ENCODE data around the gene TNNI3. TPM values are rescaled to one million over a fixed set of nuclear protein-coding genes. Genes with fewer than 3 reads are reported as not detected.

The TNNI3 gene
- polyA plus RNA-seq, 1 donor = 1.9 TPM

GRCh38 chr19:55146078-55146704 is 11.3 kb downstream of the TNNI3 start:
- DNase-seq = no peak

DNA sequence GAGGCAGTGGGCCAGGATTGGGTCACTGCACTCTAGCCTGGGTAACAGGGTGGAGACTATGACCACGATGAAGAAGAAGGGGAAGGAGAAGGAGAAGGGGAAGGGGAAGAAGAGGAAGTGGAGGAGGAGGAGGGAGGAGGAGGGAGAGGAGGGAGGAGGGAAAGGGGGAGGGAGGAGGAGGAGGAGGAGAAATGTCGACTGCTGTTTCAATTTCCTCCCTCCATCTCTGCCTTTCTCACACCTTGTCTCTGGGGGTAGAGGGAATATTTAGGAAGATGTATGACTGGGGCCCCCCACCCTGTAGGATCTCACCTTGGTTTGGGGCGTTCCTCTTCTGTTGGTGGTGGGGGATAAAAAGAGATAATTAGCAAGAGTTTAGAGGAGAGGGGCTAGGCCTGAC is 12.3 kb downstream of the TNNI3 start:
- DNase-seq = no peak

GRCh38 chr19:55141696-55142095 is 15.8 kb downstream of the TNNI3 start:
- DNase-seq = no peak

DNA sequence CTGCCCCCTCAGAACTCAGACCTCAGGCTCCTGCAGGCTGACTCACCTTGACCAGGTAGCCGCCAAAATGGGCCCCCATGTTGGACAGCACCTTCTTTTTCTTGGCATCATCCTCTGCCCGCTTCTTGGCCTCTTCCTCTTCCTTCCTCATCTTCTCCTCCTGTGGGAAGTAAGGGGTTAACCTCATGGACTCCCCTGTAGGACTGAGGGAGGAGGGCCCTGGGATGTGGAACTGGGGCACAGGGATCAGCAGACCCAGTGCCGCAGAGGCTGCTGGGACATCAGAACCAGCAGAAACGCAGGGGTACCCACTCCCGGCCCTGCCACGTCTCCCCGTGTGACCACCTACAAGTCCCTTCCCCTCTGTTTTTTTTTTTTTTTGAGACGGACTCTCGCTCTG is 19.6 kb downstream of the TNNI3 start:
- DNase-seq = no peak

- DNase-seq = no peak
These were observed 21.0 kb downstream of the TNNI3 start for GRCh38 chr19:55136399-55137102.

DNA sequence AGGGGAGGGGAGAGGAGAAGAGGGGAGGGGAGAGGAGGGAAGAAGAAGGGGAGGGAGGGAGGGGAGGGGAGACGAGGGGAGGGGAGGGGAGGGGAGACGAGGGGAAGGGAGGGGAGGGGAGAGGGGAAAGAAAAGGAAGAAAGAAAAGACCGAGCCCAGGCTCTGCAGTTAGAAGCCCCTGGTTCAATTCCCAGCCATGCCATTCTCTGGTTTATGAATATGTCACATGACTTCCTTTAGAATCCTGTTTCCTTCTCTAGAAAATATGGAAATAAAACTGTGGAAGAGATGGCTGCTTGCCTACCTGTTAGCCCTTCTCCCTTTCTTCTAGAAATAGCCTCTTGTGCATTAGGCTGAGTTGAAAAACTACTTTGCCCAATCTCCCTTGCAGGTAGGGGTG is 22.8 kb downstream of the TNNI3 start:
- DNase-seq = no peak

GRCh38 chr19:55133639-55134444 is 23.7 kb downstream of the TNNI3 start:
- DNase-seq = no peak

DNA sequence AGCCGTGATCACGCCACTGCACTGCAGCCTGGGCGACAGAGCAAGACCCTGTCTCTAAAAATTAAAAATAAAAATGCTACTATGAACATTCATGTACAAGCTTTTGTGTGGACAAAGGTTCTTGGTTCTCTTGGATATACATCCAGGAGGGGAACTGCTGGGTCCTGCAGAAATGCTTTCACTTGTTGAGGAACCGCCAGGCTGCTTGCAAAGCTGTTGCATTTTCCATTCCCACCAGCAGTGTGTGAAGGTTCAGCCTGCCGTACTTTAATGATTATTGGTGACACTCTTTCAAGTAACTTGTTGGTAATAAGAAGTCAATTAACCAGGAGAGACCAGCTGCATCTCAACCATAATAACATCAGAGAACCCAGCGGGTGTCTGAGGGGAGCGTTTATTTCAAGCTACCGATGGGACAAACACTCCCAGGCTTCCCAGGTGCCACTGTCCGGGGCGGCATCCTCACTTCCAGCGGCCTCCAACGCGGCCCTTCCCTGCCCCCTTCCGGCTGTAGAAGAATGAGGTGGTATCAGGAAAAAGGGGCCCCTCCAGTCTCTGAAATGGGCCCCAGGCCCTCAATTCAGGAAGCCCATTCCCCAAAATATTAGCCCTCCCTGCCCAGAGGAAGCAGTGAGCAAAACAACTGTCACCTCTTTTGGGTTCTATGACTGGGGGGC is 24.9 kb downstream of the TNNI3 start:
- no peak for DNase-seq

DNA sequence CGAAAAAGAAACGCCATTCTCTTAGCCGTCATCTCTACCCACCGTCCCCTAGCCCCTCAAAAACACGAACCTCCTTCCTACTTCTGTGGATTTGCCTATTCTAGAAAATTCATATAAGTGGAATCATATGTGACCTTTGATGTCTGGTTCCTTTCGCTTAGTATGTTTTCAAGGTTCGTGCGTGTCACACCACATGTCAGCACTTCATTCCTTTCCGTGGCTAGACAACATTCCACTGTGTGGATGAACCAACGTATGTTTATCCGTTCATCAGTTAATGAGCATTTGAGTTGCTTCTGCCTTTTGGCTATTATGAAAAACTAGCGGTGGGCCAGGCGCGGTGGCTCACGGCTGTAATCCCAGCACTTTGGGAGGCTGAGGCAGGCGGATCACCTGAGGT is 26.1 kb downstream of the TNNI3 start:
- DNase-seq = no peak

DNA sequence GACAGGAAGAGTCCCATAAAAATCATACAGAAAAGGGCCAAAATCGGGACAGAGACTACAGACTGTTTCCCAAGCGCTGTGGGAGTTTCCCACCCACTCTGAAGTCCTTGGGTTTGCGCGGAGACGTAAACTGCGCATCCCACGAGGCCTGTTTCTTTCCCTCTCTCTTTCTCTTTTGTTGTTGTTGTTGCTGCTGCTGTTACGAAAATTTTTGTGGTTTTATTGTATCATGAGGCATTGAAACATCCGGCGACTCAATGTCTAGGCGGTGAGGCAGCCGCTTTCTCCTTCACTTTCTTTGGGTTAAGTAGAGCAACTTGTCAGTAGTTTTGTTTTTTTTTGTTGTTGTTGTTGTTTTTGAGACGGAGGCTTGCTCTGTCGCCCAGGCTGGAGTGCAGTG is 38.5 kb downstream of the TNNI3 start:
- no peak for DNase-seq

DNA sequence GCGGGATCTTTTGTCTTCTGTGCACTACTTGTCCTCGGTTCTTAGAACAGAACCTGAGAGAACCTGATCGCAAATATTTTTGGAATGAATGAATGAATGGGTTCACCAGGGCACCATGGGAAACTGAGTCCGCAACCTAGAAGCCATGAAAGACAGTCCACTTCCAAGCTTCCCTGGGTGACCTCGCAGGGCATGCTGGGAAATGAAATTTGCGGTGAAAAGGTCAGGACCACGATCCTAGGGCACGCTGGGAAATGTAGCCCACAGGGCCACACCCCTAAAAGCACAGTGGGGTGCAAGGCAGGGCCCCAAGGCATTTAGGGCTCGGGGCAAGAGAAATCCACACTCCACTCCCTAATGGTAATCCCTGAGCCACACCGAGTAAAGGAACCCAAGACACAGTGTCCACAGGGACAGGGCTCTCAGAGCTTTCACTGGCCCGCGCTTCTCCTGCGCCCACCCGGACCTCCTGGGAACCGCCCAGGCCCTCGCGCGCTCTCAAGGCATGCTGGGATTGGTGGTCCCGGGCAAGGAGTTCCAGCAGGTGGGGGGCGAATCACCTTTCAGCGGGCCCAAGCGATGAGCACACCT is 39.0 kb downstream of the TNNI3 start:
- DNase-seq = no peak

DNA sequence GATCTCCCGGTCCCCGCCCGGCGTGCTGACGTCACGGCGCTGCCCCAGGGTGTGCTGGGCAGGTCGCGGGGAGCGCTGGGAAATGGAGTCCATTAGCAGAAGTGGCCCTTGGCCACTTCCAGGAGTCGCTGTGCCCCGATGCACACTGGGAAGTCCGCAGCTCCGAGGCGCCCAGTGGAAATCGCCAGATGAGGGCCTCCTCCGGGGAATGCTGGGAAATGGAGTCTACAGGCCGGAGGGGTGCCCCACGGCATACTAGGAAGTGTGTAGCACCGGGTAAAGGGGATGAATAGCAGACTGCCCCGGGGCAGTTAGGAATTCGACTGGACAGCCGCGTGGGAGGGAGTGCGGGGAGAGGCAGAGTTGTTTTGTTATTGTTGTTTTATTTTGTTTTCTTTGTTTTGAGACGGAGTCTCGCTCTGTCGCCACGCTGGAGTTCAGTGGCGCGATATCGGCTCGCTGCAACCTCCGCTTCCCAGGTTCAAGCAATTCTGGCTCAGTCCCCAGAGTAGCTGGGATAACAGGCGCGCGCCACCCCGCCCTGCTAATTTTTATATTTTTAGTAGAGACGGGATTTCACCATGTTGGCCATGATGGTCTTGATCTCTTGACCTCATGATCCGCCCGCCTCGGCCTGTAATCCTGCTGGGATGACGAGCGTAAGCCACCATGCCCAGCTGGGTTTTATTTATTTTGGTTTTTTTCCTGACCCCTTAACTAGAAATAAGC is 39.7 kb downstream of the TNNI3 start:
- DNase-seq = peak; percentile 100

GRCh38 chr19:55116859-55117662 is 40.5 kb downstream of the TNNI3 start, which contains the start of gene PPP1R12C:
Gene PPP1R12C, minus strand, starts transcription at chr19:55117637. Its CDS starts 94 bp downstream, at chr19:55117543.
- no peak for DNase-seq

DNA sequence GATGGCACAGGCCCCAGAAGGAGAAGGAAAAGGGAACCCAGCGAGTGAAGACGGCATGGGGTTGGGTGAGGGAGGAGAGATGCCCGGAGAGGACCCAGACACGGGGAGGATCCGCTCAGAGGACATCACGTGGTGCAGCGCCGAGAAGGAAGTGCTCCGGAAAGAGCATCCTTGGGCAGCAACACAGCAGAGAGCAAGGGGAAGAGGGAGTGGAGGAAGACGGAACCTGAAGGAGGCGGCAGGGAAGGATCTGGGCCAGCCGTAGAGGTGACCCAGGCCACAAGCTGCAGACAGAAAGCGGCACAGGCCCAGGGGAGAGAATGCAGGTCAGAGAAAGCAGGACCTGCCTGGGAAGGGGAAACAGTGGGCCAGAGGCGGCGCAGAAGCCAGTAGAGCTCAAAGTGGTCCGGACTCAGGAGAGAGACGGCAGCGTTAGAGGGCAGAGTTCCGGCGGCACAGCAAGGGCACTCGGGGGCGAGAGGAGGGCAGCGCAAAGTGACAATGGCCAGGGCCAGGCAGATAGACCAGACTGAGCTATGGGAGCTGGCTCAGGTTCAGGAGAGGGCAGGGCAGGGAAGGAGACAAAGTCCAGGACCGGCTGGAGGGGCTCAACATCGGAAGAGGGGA is 41.2 kb downstream of the TNNI3 start:
- peak; percentile 76 for DNase-seq

DNA sequence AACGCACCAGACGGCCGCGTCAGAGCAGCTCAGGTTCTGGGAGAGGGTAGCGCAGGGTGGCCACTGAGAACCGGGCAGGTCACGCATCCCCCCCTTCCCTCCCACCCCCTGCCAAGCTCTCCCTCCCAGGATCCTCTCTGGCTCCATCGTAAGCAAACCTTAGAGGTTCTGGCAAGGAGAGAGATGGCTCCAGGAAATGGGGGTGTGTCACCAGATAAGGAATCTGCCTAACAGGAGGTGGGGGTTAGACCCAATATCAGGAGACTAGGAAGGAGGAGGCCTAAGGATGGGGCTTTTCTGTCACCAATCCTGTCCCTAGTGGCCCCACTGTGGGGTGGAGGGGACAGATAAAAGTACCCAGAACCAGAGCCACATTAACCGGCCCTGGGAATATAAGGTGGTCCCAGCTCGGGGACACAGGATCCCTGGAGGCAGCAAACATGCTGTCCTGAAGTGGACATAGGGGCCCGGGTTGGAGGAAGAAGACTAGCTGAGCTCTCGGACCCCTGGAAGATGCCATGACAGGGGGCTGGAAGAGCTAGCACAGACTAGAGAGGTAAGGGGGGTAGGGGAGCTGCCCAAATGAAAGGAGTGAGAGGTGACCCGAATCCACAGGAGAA is 42.0 kb downstream of the TNNI3 start:
- DNase-seq = no peak

GRCh38 chr19:55114566-55115145 is 42.9 kb downstream of the TNNI3 start:
- DNase-seq = no peak

GRCh38 chr19:55113570-55114039 is 43.9 kb downstream of the TNNI3 start:
- peak; percentile 96 for DNase-seq

GRCh38 chr19:55112777-55113569 is 44.6 kb downstream of the TNNI3 start:
- DNase-seq = no peak
